ENCODE data around the gene SRRM1. TPM values are rescaled to one million over a fixed set of nuclear protein-coding genes. Genes with fewer than 3 reads are reported as not detected.

Gene SRRM1
- total RNA-seq, 1 experiment from 2014 or later = 228 TPM

- no peak for TF ChIP-seq USF1 (CRISPR knock-in tag; IDR thresholded peaks at IDR 0.05)
- no peak for TF ChIP-seq ZNF512 (CRISPR knock-in tag; IDR thresholded peaks at IDR 0.05; ENCODE audit: borderline replicate concordance)
- no peak for TF ChIP-seq ZNF317 (CRISPR knock-in tag; IDR thresholded peaks at IDR 0.05; ENCODE audit: borderline replicate concordance, low read depth)
- no peak for TF ChIP-seq ELF4 (CRISPR knock-in tag; IDR thresholded peaks at IDR 0.05; ENCODE audit: low read depth)
- no peak for TF ChIP-seq JAZF1 (CRISPR knock-in tag; IDR thresholded peaks at IDR 0.05)
- no peak for TF ChIP-seq TCF7 (CRISPR knock-in tag; IDR thresholded peaks at IDR 0.05; ENCODE audit: low read depth)
- TF ChIP-seq HMGA2 (CRISPR knock-in tag; IDR thresholded peaks at IDR 0.05) = no peak
- TF ChIP-seq NR1H2 (CRISPR knock-in tag; IDR thresholded peaks at IDR 0.05) = no peak
Measured at GRCh38 chr1:24654010-24654409, 10.9 kb downstream of the SRRM1 start (continued).

DNA sequence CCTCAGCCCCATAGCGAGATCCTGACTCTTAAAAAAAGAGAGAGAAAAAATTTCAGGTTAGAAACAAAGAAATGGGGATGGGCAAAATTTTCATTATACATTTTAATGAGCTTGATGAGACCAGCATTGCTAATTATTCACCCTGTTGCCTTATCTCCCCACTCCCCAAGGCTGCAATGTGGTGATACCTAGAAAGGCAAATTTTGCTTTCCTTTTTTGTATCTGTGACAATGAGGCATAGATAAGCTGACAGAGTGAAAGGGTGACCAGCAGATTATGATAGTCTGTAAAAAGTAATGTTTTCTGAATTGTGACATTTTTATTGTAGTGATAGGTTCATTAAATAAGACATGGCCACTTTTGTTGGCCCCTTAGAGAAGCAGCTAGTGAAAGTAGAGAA, 12.9 kb downstream of the SRRM1 start:
- DNase-seq (ENCODE audit: low spot score) = no peak
- H3K27ac Mint-ChIP-seq = no peak overlapping the region

GRCh38 chr1:24657781-24658180, 14.7 kb downstream of the SRRM1 start:
- no peak overlapping the region for H3K27ac Mint-ChIP-seq
- CTCF ChIA-PET = no interaction called here

More for the DNA sequence above, 12.9 kb downstream of the SRRM1 start:
- H3K9me3 Mint-ChIP-seq = no peaks in the 10 kb centered on the region
- TF ChIP-seq ETV6 (CRISPR knock-in tag; IDR thresholded peaks at IDR 0.05) = no peak
- no peak for TF ChIP-seq JAZF1 (CRISPR knock-in tag; IDR thresholded peaks at IDR 0.05)
- peaks cover 85% of the 10 kb centered on the region for H3K36me3 Mint-ChIP-seq
- ChIA-PET POLR2A (no interaction called here), CTCF (no interaction called here)
- no peaks in the 10 kb centered on the region for H3K27me3 Mint-ChIP-seq (ENCODE audit: low read depth)
- no peak for ATAC-seq
- H3K4me1 Mint-ChIP-seq = no peaks in the 10 kb centered on the region
- no peak overlapping the region for H3K4me3 Mint-ChIP-seq

DNA sequence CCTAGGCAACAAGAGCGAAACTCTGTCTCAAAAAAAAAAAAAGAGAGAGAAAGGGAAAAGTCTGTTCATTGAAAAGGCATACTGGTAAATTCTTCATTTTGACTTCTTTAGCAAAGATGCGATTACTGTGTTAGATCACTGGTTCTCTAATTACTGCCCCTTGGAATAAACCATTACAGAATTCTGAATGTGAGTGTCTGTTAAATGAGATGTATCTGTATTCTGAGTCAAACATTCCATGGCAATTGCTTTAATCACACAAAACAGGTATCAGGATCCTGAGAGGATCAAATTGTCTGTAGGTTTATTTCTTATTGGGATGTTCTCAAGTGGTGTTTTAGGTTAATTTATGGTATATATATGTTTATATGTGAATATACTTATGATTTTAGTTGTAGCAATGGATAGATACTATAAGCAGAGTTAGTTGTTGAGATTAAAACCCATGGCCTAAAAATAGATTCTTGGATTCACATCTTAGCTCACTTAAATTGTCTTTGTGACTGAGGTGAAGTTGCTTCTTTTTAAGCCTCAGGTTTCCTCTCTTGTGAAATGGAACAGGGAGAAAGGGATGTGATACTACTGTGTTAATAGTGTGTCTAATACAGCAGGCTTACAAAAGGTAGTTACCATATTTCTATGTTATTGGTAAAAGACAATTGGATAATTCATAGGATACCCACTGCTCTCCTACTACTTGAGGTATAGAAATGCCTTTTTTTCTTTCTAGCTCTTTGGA, 16.2 kb downstream of the SRRM1 start:
- H3K4me3 Mint-ChIP-seq = no peak overlapping the region
- peaks cover 86% of the 10 kb centered on the region for H3K36me3 Mint-ChIP-seq
- H3K4me1 Mint-ChIP-seq = no peaks in the 10 kb centered on the region
- DNase-seq (ENCODE audit: low spot score) (no peak), ATAC-seq (no peak)
- CTCF ChIA-PET = interaction anchor here (1.6 kb wide), 1 partner anchor 171 kb away, joined by 4 read pairs; no protein-coding TSS in a partner anchor
- no peak overlapping the region; the same call in 1 of the 2 replicates for H3K27ac Mint-ChIP-seq
- POLR2A ChIA-PET = no interaction called here
- TF ChIP-seq FOXJ3 (CRISPR knock-in tag; IDR thresholded peaks at IDR 0.05; ENCODE audit: borderline replicate concordance) (no peak), TP53 (CRISPR knock-in tag; IDR thresholded peaks at IDR 0.05) (no peak), ATF3 (CRISPR knock-in tag; conservative IDR thresholded peaks at IDR 0.05) (no peak), ZNF232 (CRISPR knock-in tag; IDR thresholded peaks at IDR 0.05) (no peak)
- TF ChIP-seq, protein P1, sequence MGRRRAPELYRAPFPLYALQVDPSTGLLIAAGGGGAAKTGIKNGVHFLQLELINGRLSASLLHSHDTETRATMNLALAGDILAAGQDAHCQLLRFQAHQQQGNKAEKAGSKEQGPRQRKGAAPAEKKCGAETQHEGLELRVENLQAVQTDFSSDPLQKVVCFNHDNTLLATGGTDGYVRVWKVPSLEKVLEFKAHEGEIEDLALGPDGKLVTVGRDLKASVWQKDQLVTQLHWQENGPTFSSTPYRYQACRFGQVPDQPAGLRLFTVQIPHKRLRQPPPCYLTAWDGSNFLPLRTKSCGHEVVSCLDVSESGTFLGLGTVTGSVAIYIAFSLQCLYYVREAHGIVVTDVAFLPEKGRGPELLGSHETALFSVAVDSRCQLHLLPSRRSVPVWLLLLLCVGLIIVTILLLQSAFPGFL (CRISPR knock-in tag; IDR thresholded peaks at IDR 0.05; ENCODE audit: borderline replicate concordance) = no peak
- TF ChIP-seq, protein P2, sequence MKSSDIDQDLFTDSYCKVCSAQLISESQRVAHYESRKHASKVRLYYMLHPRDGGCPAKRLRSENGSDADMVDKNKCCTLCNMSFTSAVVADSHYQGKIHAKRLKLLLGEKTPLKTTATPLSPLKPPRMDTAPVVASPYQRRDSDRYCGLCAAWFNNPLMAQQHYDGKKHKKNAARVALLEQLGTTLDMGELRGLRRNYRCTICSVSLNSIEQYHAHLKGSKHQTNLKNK (CRISPR knock-in tag; IDR thresholded peaks at IDR 0.05) = no peak
- H3K27me3 Mint-ChIP-seq (ENCODE audit: low read depth) = no peaks in the 10 kb centered on the region
- no peaks in the 10 kb centered on the region for H3K9me3 Mint-ChIP-seq

More at GRCh38 chr1:24657781-24658180, 14.7 kb downstream of the SRRM1 start:
- Mint-ChIP-seq H3K4me1 (no peaks in the 10 kb centered on the region), H3K36me3 (peaks cover 86% of the 10 kb centered on the region), H3K4me3 (no peak overlapping the region), H3K27me3 (ENCODE audit: low read depth) (no peaks in the 10 kb centered on the region), H3K9me3 (no peaks in the 10 kb centered on the region)
- POLR2A ChIA-PET = no interaction called here
- ATAC-seq (no peak), DNase-seq (ENCODE audit: low spot score) (no peak)
- TF ChIP-seq, protein P3, sequence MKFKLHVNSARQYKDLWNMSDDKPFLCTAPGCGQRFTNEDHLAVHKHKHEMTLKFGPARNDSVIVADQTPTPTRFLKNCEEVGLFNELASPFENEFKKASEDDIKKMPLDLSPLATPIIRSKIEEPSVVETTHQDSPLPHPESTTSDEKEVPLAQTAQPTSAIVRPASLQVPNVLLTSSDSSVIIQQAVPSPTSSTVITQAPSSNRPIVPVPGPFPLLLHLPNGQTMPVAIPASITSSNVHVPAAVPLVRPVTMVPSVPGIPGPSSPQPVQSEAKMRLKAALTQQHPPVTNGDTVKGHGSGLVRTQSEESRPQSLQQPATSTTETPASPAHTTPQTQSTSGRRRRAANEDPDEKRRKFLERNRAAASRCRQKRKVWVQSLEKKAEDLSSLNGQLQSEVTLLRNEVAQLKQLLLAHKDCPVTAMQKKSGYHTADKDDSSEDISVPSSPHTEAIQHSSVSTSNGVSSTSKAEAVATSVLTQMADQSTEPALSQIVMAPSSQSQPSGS (CRISPR knock-in tag; IDR thresholded peaks at IDR 0.05; ENCODE audit: borderline replicate concordance, low read depth) = no peak
- TF ChIP-seq MXD4 (CRISPR knock-in tag; IDR thresholded peaks at IDR 0.05; ENCODE audit: borderline replicate concordance) (no peak), ZNF317 (CRISPR knock-in tag; IDR thresholded peaks at IDR 0.05; ENCODE audit: borderline replicate concordance, low read depth) (no peak)

Data from WTC11 (cell line).